GM12801 (cell line): ENCODE results near the gene DNAH3.

Experiments used
- TF ChIP-seq, protein P1 (sequence below): IDR thresholded peaks from one replicate; pipeline ENCODE4 v1.5.1; 2011; ENCODE audit warnings: control low read depth; ENCODE audit not compliant: insufficient read length; ENCODE audit errors: extremely low read depth

Gene DNAH3, protein sequence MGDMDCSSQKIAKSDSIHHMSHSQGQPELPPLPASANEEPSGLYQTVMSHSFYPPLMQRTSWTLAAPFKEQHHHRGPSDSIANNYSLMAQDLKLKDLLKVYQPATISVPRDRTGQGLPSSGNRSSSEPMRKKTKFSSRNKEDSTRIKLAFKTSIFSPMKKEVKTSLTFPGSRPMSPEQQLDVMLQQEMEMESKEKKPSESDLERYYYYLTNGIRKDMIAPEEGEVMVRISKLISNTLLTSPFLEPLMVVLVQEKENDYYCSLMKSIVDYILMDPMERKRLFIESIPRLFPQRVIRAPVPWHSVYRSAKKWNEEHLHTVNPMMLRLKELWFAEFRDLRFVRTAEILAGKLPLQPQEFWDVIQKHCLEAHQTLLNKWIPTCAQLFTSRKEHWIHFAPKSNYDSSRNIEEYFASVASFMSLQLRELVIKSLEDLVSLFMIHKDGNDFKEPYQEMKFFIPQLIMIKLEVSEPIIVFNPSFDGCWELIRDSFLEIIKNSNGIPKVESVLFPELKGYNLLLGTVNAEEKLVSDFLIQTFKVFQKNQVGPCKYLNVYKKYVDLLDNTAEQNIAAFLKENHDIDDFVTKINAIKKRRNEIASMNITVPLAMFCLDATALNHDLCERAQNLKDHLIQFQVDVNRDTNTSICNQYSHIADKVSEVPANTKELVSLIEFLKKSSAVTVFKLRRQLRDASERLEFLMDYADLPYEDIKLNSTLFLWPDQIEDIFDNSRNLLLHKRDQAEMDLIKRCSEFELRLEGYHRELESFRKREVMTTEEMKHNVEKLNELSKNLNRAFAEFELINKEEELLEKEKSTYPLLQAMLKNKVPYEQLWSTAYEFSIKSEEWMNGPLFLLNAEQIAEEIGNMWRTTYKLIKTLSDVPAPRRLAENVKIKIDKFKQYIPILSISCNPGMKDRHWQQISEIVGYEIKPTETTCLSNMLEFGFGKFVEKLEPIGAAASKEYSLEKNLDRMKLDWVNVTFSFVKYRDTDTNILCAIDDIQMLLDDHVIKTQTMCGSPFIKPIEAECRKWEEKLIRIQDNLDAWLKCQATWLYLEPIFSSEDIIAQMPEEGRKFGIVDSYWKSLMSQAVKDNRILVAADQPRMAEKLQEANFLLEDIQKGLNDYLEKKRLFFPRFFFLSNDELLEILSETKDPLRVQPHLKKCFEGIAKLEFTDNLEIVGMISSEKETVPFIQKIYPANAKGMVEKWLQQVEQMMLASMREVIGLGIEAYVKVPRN (N-terminal part only)

DNA sequence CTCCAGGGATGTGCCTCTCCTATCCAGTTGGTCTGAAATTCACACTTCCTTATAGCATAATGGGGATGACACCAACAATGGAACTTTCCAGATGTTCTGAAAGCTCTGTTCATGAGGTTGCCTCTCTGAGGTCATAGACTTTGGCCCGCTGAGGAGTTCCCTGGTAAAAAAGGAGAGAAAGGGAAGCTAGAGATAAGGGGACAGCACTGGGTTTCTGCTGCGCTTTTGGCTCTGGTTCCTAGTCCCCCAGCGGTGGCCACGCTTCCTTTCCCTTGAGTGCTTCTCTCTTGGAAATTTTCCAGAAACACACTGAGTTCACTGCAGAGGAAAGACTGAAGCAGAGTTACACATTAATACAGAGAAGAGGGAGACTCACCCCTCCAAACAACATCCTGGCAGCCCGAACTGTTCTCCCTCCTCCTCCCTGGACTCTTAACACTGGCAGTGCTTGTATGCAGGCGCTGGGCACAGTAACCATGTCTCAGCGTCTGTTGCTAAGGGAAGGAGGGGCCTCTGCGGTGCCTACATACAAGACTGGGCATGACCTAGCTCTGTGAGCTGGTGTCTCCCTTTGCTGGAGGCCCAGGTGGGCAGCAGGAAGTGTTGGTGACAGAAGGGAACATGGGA lies at the start of gene DNAH3:
DNAH3 (minus strand) TSS at position 472 of the 627 bp plus-strand sequence. CDS start 527 bp downstream, outside the sequence.
- TF ChIP-seq, protein P1, sequence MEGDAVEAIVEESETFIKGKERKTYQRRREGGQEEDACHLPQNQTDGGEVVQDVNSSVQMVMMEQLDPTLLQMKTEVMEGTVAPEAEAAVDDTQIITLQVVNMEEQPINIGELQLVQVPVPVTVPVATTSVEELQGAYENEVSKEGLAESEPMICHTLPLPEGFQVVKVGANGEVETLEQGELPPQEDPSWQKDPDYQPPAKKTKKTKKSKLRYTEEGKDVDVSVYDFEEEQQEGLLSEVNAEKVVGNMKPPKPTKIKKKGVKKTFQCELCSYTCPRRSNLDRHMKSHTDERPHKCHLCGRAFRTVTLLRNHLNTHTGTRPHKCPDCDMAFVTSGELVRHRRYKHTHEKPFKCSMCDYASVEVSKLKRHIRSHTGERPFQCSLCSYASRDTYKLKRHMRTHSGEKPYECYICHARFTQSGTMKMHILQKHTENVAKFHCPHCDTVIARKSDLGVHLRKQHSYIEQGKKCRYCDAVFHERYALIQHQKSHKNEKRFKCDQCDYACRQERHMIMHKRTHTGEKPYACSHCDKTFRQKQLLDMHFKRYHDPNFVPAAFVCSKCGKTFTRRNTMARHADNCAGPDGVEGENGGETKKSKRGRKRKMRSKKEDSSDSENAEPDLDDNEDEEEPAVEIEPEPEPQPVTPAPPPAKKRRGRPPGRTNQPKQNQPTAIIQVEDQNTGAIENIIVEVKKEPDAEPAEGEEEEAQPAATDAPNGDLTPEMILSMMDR: no peak

DNA sequence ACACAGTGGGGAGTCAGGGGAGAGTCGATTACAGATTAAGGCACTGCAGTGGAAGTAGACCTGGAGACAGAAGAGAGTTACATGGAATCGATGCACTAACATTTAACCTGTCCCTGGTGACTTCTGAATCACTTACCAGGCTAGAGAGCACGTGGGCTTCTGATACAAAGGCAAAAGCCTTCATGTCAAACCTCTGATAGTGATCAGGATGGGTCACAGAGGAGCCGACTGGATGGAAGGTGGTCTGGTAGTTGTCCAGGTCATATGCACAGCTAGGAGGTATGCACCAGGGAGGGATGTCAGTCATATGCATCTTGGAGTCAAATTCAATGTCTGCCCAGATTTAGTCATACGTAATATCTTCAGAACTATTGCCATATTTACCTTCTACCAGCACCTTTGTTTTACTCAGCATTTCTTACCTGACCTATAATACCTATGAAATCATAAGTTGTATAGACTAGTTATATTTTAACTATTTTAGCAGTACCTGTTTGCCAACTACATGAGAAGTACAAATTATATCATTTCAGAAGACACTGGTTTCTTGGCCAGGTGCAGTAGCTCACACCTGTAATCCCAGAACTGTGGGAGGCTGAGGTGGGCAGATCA lies 49.1 kb upstream of the DNAH3 start:
- TF ChIP-seq, protein P1: no peak

DNA sequence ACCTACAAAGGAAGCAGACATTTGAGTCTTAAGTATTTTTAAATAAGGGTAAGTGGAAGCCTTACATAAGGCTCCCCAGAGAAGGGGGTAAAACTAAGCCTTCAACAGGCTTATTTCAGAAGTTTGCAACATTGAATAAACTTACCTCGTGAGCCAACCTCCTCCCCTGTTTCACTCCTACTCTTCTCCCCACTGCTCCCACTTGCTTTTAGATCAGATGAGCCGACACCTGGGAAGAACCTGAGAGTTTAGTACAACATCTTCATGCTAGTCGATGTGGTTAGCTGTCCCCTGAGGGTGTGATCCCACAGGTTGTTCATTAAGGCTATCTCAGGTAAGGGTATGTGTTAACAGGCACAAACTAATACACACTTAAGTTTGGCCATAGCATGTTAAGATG lies 47.0 kb upstream of the DNAH3 start:
- TF ChIP-seq, protein P1: no peak

DNA sequence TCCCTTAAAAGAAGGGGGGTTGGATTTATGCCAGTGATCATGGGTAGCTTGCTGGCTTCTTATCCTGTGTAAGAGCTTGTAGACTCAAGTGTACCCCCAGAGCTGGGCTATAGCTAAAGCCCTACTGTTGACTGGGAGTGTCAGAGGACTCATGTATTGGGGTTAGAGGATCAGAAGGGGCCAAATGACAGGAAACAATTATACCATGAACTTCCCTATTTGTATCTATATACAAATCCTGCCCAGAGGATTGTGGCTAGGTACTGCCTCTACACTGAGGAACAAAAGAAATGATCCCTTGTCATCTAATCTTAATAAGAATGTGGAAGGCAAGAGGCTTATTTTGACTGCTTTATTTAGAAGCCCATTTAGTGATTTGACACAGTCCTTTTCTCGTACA lies 46.5 kb upstream of the DNAH3 start:
- TF ChIP-seq, protein P1: no peak

DNA sequence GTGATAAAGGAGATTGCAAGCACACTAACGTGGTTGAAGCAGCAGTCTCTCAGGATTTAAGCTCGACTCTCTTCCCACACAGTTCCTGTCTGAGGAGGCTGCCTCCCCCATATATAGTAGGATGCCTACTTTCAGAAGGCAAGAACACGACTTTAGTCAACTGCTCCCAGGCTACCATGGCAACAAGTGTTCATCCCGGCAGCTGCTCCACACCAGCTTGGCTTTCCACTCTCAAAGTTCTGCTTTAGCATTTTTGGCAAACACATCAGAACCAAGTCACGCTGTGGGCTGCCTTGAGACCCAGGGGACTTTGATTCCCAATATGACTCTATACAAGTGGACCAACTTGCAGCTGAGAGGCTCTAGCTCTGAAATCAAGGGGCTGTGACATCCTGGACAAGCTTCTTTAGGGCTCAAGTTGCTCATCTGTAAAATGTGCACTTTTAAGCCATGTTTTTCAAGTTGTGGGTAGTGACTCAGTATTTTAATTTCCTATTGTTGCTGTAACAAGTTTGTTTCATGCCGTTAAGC lies 44.2 kb upstream of the DNAH3 start:
- TF ChIP-seq, protein P1: no peak

DNA sequence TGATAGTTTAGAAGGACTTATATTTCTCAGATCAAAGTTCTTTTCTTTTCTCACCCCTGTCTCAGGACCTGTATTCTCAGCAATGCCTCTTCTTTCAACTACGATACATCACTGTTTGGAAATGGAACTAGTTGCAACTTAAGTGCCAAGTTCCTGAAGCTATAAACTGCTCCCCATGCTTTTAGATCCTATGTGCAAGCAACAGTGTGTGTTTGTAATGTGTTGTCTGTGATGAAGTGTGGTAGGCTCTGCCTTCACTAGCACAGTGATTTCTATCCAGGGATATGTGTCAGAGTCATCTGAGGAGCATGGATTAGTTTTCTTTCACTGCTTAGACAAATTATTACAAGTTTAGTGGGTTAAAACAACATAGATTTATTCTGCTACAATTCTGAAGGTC lies 42.3 kb upstream of the DNAH3 start:
- TF ChIP-seq, protein P1: no peak
